ENCODE measurements around the gene MRPL47. TPM values are rescaled to one million over a fixed set of nuclear protein-coding genes. Genes with fewer than 3 reads are reported as not detected.

MRPL47 gene
- total RNA-seq (2013; cell fraction: nucleolus; rRNA removed) = 7.4 and 8.6 TPM in 2 replicates
- total RNA-seq (2014; rRNA removed) (36.9 and 40.6 TPM in 2 replicates), total RNA-seq (2014; rRNA removed; fragmentation: Illumina TruSeq; extraction: Trizol) (66.2 and 68.7 TPM in 2 replicates), total RNA-seq (2021) (44.7 and 49.8 TPM in 2 replicates), polyA plus RNA-seq (2011; rRNA removed) (75.2 and 104 TPM in 2 replicates), polyA plus RNA-seq (2014; fragmentation: Illumina TruSeq; extraction: Trizol) (72.7 and 85.2 TPM in 2 replicates), polyA plus RNA-seq (2014; fragmentation: Nextera tagmentation; extraction: Ambion mirVana) (100 to 1,000 TPM; 215 to 237 TPM), polyA plus RNA-seq (2014; rRNA removed) (43.7 and 51.9 TPM in 2 replicates), polyA plus RNA-seq (2016; fragmentation: Nextera tagmentation; extraction: Ambion mirVana) (100 to 1,000 TPM; 117 to 118 TPM), polyA minus RNA-seq (2011; rRNA and poly(A)+ RNA removed) (10.8 and 23.8 TPM in 2 replicates), Bru-seq, nascent RNA (percentile 90 among the genes with signal in this experiment), BruChase-seq, experiment 1, labeled RNA remaining after a 6-hour chase (percentile 74 among the genes with signal in this experiment), BruChase-seq, experiment 2, labeled RNA remaining after a 2-hour chase (percentile 74 among the genes with signal in this experiment)
- polyA plus RNA-seq (2011; ENCODE audit: low read depth) = 16.0 TPM
- 25.0 and 25.8 TPM in 2 replicates for polyA plus RNA-seq (2011; cell fraction: cytosol; rRNA removed)
- 20.6 and 22.4 TPM in 2 replicates for polyA plus RNA-seq (2011; cell fraction: nucleus; rRNA removed)
- 24.0 and 31.4 TPM in 2 replicates for polyA plus RNA-seq (2012)
- 10.8 and 11.9 TPM in 2 replicates for polyA minus RNA-seq (2011; cell fraction: cytosol; rRNA and poly(A)+ RNA removed)
- 4.6 and 5.6 TPM in 2 replicates for polyA minus RNA-seq (2011; cell fraction: nucleus; rRNA and poly(A)+ RNA removed)
- long read RNA-seq, experiment 1, transcript MRPL47-203 (7 exons, 1,370 nt) = major isoform, 95 of 104 reads
- long read RNA-seq, experiment 1, partial matches to known transcripts = 2 of 104 reads
- long read RNA-seq, experiment 1, other reads (novel, unspliced or antisense) = 7 of 104 reads
- long read RNA-seq, experiment 2, transcript MRPL47-203 (7 exons, 1,370 nt) = major isoform, 448 of 481 reads
- long read RNA-seq, experiment 2, partial matches to known transcripts = 8 of 481 reads
- long read RNA-seq, experiment 2, other reads (novel, unspliced or antisense) = 18 of 481 reads

GRCh38 chr3:179604321-179605078 lies at the start of gene MRPL47, which contains the start of gene NDUFB5:
MRPL47 (minus strand) TSS chr3:179604638; CDS start chr3:179604624, 14 bp downstream.
NDUFB5 (plus strand) TSS chr3:179604794; CDS start chr3:179604816, 22 bp downstream.
- BruUV-seq (replicated peaks) = no TSS peak
- TF ChIP-seq RELA (IDR thresholded peaks at IDR 0.05; ENCODE audit: borderline replicate concordance, partially characterized antibody) (peak; percentile 45), RBBP5 (conservative IDR thresholded peaks at IDR 0.05) (no peak), POLR2AphosphoS2 (IDR thresholded peaks at IDR 0.05; ENCODE audit: low read depth, low read length) (peak; percentile 57; the same call in 1 of the 2 replicates), EZH2 (IDR thresholded peaks at IDR 0.05; ENCODE audit: borderline replicate concordance, control insufficient read depth, low read depth, low read length) (no peak), SIX5 (IDR thresholded peaks at IDR 0.05; ENCODE audit: low read depth, low read length, severe bottlenecking) (peak; percentile 77), PKNOX1 (IDR thresholded peaks at IDR 0.05) (peak; percentile 20; the same call in 1 of the 2 replicates), NFXL1 (IDR thresholded peaks at IDR 0.05; ENCODE audit: borderline replicate concordance) (no peak), DPF2 (IDR thresholded peaks at IDR 0.05) (no peak), IKZF1 (conservative IDR thresholded peaks at IDR 0.05) (peak; percentile 78; the same call in 1 of the 2 replicates), NKRF (conservative IDR thresholded peaks at IDR 0.05) (peak; percentile 44)
- TF ChIP-seq, protein P1, sequence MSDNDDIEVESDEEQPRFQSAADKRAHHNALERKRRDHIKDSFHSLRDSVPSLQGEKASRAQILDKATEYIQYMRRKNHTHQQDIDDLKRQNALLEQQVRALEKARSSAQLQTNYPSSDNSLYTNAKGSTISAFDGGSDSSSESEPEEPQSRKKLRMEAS (IDR thresholded peaks at IDR 0.05; ENCODE audit: low read depth, low read length) = peak; percentile 36; the same call in 1 of the 2 replicates
- TF ChIP-seq, protein P2, sequence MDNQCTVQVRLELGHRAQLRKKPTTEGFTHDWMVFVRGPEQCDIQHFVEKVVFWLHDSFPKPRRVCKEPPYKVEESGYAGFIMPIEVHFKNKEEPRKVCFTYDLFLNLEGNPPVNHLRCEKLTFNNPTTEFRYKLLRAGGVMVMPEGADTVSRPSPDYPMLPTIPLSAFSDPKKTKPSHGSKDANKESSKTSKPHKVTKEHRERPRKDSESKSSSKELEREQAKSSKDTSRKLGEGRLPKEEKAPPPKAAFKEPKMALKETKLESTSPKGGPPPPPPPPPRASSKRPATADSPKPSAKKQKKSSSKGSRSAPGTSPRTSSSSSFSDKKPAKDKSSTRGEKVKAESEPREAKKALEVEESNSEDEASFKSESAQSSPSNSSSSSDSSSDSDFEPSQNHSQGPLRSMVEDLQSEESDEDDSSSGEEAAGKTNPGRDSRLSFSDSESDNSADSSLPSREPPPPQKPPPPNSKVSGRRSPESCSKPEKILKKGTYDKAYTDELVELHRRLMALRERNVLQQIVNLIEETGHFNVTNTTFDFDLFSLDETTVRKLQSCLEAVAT (IDR thresholded peaks at IDR 0.05) = peak; percentile 72

More at GRCh38 chr3:179604321-179605078, at the start of gene MRPL47, which contains the start of gene NDUFB5:
- ChIA-PET POLR2A (interaction anchor here (0.7 to 1.3 kb wide), 7 partner anchors 9 to 258 kb away, joined by 3 to 6 read pairs (median 3); partner anchors contain the start of genes ACTL6A and USP13), RAD21 (ENCODE audit: unreplicated experiment) (interaction anchor here (0.6 to 1.4 kb wide), 2 partner anchors 42 to 144 kb away, joined by 3 to 4 read pairs; partner anchors contain the start of gene ACTL6A), CTCF (interaction anchor here (0.6 to 1.0 kb wide), 3 partner anchors 36 to 369 kb away, joined by 3 read pairs; no protein-coding TSS in a partner anchor), SMC1A (ENCODE audit: uncharacterized antibody, unreplicated experiment) (interaction anchor here (0.6 to 1.5 kb wide), 7 partner anchors 8 to 142 kb away, joined by 3 to 8 read pairs (median 3); partner anchors contain the start of gene ACTL6A)
- H2AFZ ChIP-seq (ENCODE audit: control insufficient read depth, low read depth, low read length) = peak within 1 kb of the TSS; percentile 97
- H3K4me3 ChIP-seq = peak within 1 kb of the TSS; percentile 85
- no peaks in the 10 kb centered on the region for H3K27me3 ChIP-seq (replicated peaks in 1 of 2; ENCODE audit: control insufficient read depth in 2 of 2, insufficient read depth in 2 of 2, low read length in 1 of 2)
- H3K4me1 ChIP-seq (ENCODE audit: control insufficient read depth, insufficient read depth, low read length) = peaks cover 18% of the 10 kb centered on the region
- peak within 1 kb of the TSS; percentile 69 for H3K27ac ChIP-seq (ENCODE audit: control insufficient read depth, insufficient read depth)
- H3K4me2 ChIP-seq (ENCODE audit: control insufficient read depth, insufficient read depth) = peak within 1 kb of the TSS; percentile 83
- H3K79me2 ChIP-seq (ENCODE audit: control insufficient read depth, insufficient read depth, low read length) = peaks cover 55% of the 10 kb centered on the region
- H3K9ac ChIP-seq (ENCODE audit: control insufficient read depth, insufficient read depth, low read length) = peak within 1 kb of the TSS; percentile 90
- ATAC-seq (peak; percentile 95), FAIRE-seq (peak; percentile 98), DNase-seq (ENCODE audit: low read depth, low spot score) (peak; percentile 90)
- H4K20me1 ChIP-seq (ENCODE audit: control insufficient read depth, insufficient read depth) = no peaks in the 10 kb centered on the region
- no peaks in the 10 kb centered on the region for H3K9me3 ChIP-seq (replicated peaks; ENCODE audit: control insufficient read depth, insufficient read depth, low read length)
- H3K36me3 ChIP-seq (ENCODE audit: control insufficient read depth in 2 of 2, insufficient read depth in 2 of 2, low read length in 1 of 2) = peaks cover 4 to 17% of the 10 kb centered on the region in 2 experiments; a peak in 3 of 4 replicates
- intact Hi-C loops (cut with micrococcal nuclease; ENCODE audit: unreplicated experiment) = loop anchor here (2.0 to 5.0 kb wide), 2 partner anchors 48 to 257 kb away; partner anchors contain the start of genes MFN1 and USP13
- WGBS (ENCODE audit: insufficient coverage, insufficient replicate concordance, low lambda C conversion rate, missing lambda C conversion rate) = under 1% methylated on average over 45 of the region's 45 CpGs
- in situ Hi-C loops (cut with MboI) = no loop called here

Measured in GM12878 (cell line).